ENCODE measurements around the gene SHLD2.
"Not testable (repeated sequence)": the region's sequence is repeated elsewhere in the genome, so short reads cannot be mapped to it uniquely, and the experiment has no call there.

The SHLD2 gene

DNA sequence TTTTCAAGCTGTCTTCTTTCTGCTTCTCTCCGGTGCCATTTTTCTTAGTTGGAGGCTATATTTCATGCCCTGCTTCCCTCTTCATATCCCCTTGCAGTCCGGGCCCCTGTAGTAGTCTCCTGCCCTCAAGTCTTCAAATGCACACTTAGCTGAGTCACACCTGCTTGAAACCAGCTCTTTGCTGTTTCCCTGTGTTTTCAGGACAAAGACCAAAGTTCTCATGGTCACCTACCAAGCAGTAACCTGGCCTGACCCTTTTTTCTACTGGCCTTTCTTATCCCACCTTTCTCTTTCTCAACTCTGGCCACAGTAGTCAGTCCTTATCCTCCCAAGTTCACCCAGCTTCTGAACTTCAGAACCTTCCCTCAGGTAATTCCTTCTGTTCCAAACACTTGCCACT is 28.8 kb upstream of the SHLD2 start:
- H3K4me2 ChIP-seq (ENCODE audit: low read length), result no peak overlapping the region
- H3K9ac ChIP-seq (ENCODE audit: low read depth, low read length), result no peak overlapping the region
- H3K36me3 ChIP-seq (ENCODE audit: insufficient read depth, low read length), result peaks cover 69% of the 10 kb centered on the region
- H3K27me3 ChIP-seq (ENCODE audit: control insufficient read depth, insufficient read depth, low read length), result no peaks in the 10 kb centered on the region
- no peak overlapping the region for H3K4me3 ChIP-seq (ENCODE audit: low read length)
- no peaks in the 10 kb centered on the region for H3K9me3 ChIP-seq (replicated peaks; ENCODE audit: low read length)
- no peaks in the 10 kb centered on the region for H3K4me1 ChIP-seq (ENCODE audit: control insufficient read depth, insufficient read depth, low read length)

DNA sequence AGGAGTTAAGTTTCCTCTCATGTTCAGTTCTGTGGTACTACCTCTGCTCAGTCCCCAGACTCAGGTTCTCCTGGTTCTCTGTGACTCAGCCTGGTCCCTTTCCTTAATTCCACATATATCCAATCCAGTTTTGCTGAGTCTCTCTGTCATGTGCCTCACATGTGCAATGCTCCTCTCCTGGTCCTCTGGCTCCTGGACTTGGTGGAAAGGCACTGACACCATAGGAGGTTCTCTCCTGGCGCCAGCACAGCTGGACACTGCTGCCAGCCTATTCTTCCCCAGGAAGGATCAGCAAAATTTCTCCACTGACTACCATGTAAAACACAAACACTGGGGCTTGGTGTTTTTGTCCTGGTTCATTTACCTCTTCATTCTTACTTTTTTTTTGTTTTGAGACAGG is 28.1 kb upstream of the SHLD2 start:
- Histone ChIP-seq H3K27me3 (ENCODE audit: control insufficient read depth, insufficient read depth, low read length) (no peaks in the 10 kb centered on the region), H3K4me2 (ENCODE audit: low read length) (no peak overlapping the region), H3K9me3 (replicated peaks; ENCODE audit: low read length) (no peaks in the 10 kb centered on the region), H3K9ac (ENCODE audit: low read depth, low read length) (no peak overlapping the region), H3K4me3 (ENCODE audit: low read length) (no peak overlapping the region), H3K36me3 (ENCODE audit: insufficient read depth, low read length) (peaks cover 70% of the 10 kb centered on the region), H3K4me1 (ENCODE audit: control insufficient read depth, insufficient read depth, low read length) (no peaks in the 10 kb centered on the region)

DNA sequence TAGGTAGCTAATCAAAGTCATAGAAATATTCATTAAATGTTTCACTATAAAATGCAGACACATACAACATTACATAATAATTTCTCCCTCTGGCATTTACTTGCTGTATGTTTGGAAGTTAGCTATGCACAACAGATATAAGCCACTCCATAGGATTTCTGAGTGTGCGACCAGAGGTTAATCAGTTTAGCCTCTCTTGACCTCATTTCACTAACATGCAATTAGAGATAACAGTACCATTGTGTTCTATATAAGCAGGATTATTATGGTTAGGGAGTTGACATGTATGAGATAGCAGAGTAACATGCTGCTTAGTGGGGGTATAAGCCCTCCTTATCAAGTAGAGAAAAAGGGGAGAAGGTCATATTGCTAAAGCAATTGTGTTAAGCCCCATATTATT is 26.7 kb upstream of the SHLD2 start:
- Histone ChIP-seq H3K4me2 (ENCODE audit: low read length) (no peak overlapping the region), H3K36me3 (ENCODE audit: insufficient read depth, low read length) (peaks cover 73% of the 10 kb centered on the region), H3K4me1 (ENCODE audit: control insufficient read depth, insufficient read depth, low read length) (no peaks in the 10 kb centered on the region), H3K9me3 (replicated peaks; ENCODE audit: low read length) (no peaks in the 10 kb centered on the region), H3K9ac (ENCODE audit: low read depth, low read length) (no peak overlapping the region), H3K4me3 (ENCODE audit: low read length) (no peak overlapping the region), H3K27me3 (ENCODE audit: control insufficient read depth, insufficient read depth, low read length) (no peaks in the 10 kb centered on the region)

DNA sequence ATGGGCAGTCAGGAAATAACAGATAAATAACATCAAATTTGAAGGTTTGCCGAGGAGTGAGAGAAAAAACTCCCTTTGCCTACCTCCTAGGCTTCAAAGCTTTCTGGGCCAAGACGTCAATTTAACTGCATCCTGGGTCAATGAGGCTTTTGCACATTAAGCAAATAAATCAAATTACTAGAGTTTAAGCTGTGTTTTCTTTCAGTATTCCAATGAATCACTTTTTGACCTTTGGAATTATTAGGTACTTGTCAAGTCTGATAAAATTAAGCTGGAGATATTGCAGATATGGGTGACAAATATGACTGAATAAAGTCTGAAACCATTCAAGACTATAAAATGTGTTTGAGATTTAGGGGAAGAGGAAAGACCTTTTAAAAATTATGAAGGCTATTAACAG is 22.6 kb upstream of the SHLD2 start:
- H3K4me1 ChIP-seq (ENCODE audit: control insufficient read depth, insufficient read depth, low read length), result no peaks in the 10 kb centered on the region
- no peak overlapping the region for H3K4me3 ChIP-seq (ENCODE audit: low read length)
- peaks cover 58% of the 10 kb centered on the region for H3K36me3 ChIP-seq (ENCODE audit: insufficient read depth, low read length)
- H3K4me2 ChIP-seq (ENCODE audit: low read length), result no peak overlapping the region
- H3K9me3 ChIP-seq (replicated peaks; ENCODE audit: low read length), result no peaks in the 10 kb centered on the region
- no peak overlapping the region for H3K9ac ChIP-seq (ENCODE audit: low read depth, low read length)
- no peaks in the 10 kb centered on the region for H3K27me3 ChIP-seq (ENCODE audit: control insufficient read depth, insufficient read depth, low read length)

- not testable (repeated sequence) for H3K4me2 ChIP-seq (ENCODE audit: low read length)
Measured at GRCh38 chr10:87076421-87076820, 18.6 kb upstream of the SHLD2 start.

DNA sequence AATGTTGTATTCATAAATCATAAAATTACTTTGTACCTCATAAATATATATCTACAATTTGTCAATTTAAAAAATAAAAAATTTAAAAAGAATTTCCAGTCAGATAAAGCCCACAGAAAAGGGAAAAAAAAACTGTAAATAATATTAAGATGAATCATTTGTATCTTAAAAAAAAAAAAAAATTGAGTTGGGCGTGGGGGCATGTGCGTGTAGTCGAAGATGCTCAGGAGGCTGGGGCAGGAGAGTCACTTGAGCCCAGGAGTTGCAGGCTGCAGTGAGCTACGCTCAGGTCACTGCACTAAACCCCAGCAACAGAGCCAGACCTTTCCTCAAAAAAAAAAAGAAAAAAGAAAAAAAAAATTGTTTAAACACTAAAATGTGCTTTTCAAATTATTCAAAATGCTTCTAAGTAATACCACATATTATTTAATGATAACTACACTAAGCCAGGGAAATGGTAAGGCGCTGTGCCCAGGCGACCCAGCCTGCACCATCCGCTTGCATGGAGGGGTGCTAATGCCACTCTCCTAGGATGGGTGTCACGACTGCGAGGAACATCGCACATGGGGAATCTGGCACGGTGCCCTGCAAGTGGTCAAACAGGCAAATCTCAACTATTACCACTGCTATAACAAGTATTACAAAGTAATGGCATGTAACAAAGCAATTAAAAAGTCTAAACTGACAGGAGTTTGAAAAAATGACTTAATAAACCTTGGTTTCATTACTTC is 15.7 kb upstream of the SHLD2 start:
- H3K27me3 ChIP-seq (ENCODE audit: control insufficient read depth, insufficient read depth, low read length), result no peaks in the 10 kb centered on the region
- no peak overlapping the region for H3K4me3 ChIP-seq (ENCODE audit: low read length)
- peaks cover 29% of the 10 kb centered on the region for H3K4me1 ChIP-seq (ENCODE audit: control insufficient read depth, insufficient read depth, low read length)
- no peak overlapping the region for H3K9ac ChIP-seq (ENCODE audit: low read depth, low read length)
- no peaks in the 10 kb centered on the region for H3K9me3 ChIP-seq (replicated peaks; ENCODE audit: low read length)
- no peak overlapping the region for H3K4me2 ChIP-seq (ENCODE audit: low read length)
- peaks cover 10% of the 10 kb centered on the region for H3K36me3 ChIP-seq (ENCODE audit: insufficient read depth, low read length)

More at GRCh38 chr10:87076421-87076820, 18.6 kb upstream of the SHLD2 start:
- H3K9ac ChIP-seq (ENCODE audit: low read depth, low read length); H3K9me3 ChIP-seq (replicated peaks; ENCODE audit: low read length); H3K4me1 ChIP-seq (ENCODE audit: control insufficient read depth, insufficient read depth, low read length); H3K4me3 ChIP-seq (ENCODE audit: low read length); H3K27me3 ChIP-seq (ENCODE audit: control insufficient read depth, insufficient read depth, low read length): not testable (repeated sequence)
- peaks cover 30% of the 10 kb centered on the region for H3K36me3 ChIP-seq (ENCODE audit: insufficient read depth, low read length)

DNA sequence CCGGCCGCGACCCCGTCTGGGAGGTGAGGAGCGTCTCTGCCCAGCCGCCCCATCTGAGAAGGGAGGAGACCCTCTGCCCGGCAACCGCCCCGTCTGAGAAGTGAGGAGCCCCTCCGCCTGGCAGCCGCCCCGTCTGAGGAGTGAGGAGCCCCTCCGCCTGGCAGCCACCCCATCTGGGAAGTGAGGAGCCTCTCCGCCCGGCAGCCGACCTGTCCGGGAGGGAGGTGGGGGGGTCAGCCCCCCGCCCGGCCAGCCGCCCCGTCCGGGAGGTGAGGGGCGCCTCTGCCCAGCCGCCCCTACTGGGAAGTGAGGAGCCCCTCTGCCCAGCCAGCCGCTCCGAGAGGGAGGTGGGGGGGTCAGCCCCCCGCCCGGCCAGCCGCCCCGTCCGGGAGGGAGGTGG is 14.4 kb upstream of the SHLD2 start:
- not testable (repeated sequence) for H3K9me3 ChIP-seq (replicated peaks; ENCODE audit: low read length); H3K4me3 ChIP-seq (ENCODE audit: low read length); H3K36me3 ChIP-seq (ENCODE audit: insufficient read depth, low read length); H3K27me3 ChIP-seq (ENCODE audit: control insufficient read depth, insufficient read depth, low read length); H3K9ac ChIP-seq (ENCODE audit: low read depth, low read length); H3K4me2 ChIP-seq (ENCODE audit: low read length)
- H3K4me1 ChIP-seq (ENCODE audit: control insufficient read depth, insufficient read depth, low read length), result peaks cover 37% of the 10 kb centered on the region

- H3K9ac ChIP-seq (ENCODE audit: low read depth, low read length), result peak overlapping the region; percentile 83
- peaks cover 37% of the 10 kb centered on the region for H3K4me1 ChIP-seq (ENCODE audit: control insufficient read depth, insufficient read depth, low read length)
- peak overlapping the region; percentile 57 for H3K4me2 ChIP-seq (ENCODE audit: low read length)
- not testable (repeated sequence) for H3K9me3 ChIP-seq (replicated peaks; ENCODE audit: low read length); H3K27me3 ChIP-seq (ENCODE audit: control insufficient read depth, insufficient read depth, low read length); H3K4me3 ChIP-seq (ENCODE audit: low read length); H3K36me3 ChIP-seq (ENCODE audit: insufficient read depth, low read length)
Measured at GRCh38 chr10:87081574-87081973, 13.4 kb upstream of the SHLD2 start.

DNA sequence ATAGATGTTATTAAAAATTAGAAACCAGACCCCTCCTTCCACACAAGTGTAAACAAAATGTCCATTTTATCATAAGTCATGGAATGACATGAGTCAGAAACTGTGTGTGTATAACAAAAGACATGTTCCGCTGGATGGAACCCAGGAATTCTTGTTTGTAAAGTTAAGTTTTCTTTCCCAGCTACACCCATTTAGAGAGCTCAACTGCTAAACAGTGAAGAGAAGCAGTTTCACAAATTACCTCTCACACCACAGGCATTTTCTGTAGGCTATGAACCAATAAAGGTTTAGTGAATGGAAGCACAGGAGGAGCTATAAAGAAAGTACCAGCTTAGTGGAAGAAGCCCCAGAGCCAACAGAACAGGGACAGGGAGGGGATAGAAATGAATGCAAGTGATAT is 12.8 kb upstream of the SHLD2 start:
- Histone ChIP-seq H3K4me3 (ENCODE audit: low read length) (peak overlapping the region; percentile 3), H3K9ac (ENCODE audit: low read depth, low read length) (peak overlapping the region; percentile 83), H3K4me1 (ENCODE audit: control insufficient read depth, insufficient read depth, low read length) (peaks cover 37% of the 10 kb centered on the region), H3K4me2 (ENCODE audit: low read length) (peak overlapping the region; percentile 57)
- H3K9me3 ChIP-seq (replicated peaks; ENCODE audit: low read length); H3K27me3 ChIP-seq (ENCODE audit: control insufficient read depth, insufficient read depth, low read length); H3K36me3 ChIP-seq (ENCODE audit: insufficient read depth, low read length): not testable (repeated sequence)

DNA sequence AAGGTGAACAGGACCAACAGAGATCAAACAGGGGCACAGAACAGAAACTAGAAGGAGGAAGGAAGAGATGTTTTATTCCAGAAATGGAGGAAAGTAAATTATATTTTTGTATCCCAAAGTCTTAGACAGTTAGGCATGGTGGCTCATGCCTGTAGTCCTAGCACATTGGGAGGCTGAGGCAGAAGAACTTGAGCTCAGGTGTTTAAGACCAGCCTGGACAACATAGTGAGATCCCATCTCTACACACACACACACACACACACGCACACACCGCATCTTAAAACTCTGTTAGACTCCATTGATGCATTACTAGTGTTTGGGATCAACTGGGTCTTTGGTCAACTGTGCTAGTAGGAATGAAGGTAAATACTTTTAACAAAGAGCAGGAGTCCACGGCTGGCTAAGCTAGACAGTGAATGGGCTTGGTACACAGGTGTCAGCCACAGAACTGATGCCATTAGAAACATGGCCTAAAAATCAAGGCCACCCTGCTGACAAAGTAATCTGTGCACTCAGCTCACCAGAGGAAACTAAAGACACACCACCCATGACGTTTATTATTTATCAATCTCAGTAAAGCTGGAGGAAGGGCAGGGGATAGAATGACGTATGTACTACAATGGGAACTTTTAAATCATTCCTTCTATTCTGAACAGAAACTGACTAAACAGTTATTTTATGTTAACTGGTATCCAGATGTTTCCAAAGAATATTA is 11.3 kb upstream of the SHLD2 start:
- not testable (repeated sequence) for H3K9me3 ChIP-seq (replicated peaks; ENCODE audit: low read length); H3K27me3 ChIP-seq (ENCODE audit: control insufficient read depth, insufficient read depth, low read length); H3K36me3 ChIP-seq (ENCODE audit: insufficient read depth, low read length)
- H3K4me3 ChIP-seq (ENCODE audit: low read length), result peak overlapping the region; percentile 43
- H3K4me1 ChIP-seq (ENCODE audit: control insufficient read depth, insufficient read depth, low read length), result peaks cover 37% of the 10 kb centered on the region
- H3K9ac ChIP-seq (ENCODE audit: low read depth, low read length), result peak overlapping the region; percentile 83
- H3K4me2 ChIP-seq (ENCODE audit: low read length), result peak overlapping the region; percentile 69

GRCh38 chr10:87084291-87084782 is 10.7 kb upstream of the SHLD2 start:
- H3K4me3 ChIP-seq (ENCODE audit: low read length); H3K27me3 ChIP-seq (ENCODE audit: control insufficient read depth, insufficient read depth, low read length); H3K9me3 ChIP-seq (replicated peaks; ENCODE audit: low read length): not testable (repeated sequence)
- Histone ChIP-seq H3K36me3 (ENCODE audit: insufficient read depth, low read length) (peaks cover 14% of the 10 kb centered on the region), H3K4me2 (ENCODE audit: low read length) (peak overlapping the region; percentile 69), H3K4me1 (ENCODE audit: control insufficient read depth, insufficient read depth, low read length) (peaks cover 35% of the 10 kb centered on the region), H3K9ac (ENCODE audit: low read depth, low read length) (peak overlapping the region; percentile 83)

DNA sequence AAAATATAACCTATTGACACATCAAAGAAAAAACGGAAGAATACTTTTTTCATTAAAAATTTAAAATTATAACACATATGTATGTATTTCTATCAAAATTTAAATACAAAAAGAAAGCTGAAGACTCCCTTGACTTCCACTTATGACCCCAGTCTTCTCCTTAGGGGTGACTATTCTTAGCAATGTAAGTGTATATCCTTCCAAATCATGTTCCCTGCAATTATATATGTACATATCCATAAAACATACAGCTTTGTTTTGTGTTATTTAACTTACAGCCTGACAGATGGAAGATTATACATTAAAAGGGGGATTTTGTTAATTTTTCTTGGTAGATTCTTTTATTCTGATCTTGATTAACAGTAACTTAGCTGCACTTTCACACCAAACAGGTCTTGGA is 9.5 kb upstream of the SHLD2 start:
- Histone ChIP-seq H3K9ac (ENCODE audit: low read depth, low read length) (peak overlapping the region; percentile 14), H3K4me3 (ENCODE audit: low read length) (no peak overlapping the region), H3K36me3 (ENCODE audit: insufficient read depth, low read length) (peaks cover 20% of the 10 kb centered on the region), H3K27me3 (ENCODE audit: control insufficient read depth, insufficient read depth, low read length) (no peaks in the 10 kb centered on the region), H3K9me3 (replicated peaks; ENCODE audit: low read length) (no peaks in the 10 kb centered on the region), H3K4me1 (ENCODE audit: control insufficient read depth, insufficient read depth, low read length) (peaks cover 44% of the 10 kb centered on the region), H3K4me2 (ENCODE audit: low read length) (no peak overlapping the region)

Data from skeletal muscle satellite cell (primary cell).